ENCODE data around the gene GKN1.

DNA sequence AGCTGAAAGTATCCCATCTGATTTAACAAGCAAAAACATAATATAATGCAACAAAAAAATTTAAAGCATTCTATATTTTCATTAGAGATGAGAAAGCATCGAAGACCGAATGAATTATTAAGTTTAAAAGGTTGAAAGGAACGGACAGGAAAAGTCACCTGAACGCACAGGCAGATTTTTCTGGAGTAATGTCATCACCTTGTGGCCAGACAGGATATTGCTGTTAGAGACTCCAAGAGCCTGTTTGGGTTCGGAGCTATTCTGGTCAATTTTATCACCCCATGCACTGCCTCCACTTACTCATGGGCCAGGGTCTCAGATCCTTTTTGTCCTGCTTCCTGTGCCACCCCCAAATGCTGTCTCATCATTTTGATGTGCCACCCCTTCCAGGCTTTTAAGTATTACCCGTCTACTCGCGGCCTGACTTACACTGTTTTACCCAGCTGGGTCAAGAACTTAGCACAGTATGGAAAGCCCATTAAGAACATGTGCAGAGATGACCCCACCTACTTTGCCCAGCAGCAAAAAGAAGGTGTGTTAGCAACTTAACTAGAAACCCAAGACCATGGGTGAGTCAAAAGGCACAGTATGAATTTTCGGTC lies 49.0 kb upstream of the GKN1 start:
- TF ChIP-seq, protein P1, sequence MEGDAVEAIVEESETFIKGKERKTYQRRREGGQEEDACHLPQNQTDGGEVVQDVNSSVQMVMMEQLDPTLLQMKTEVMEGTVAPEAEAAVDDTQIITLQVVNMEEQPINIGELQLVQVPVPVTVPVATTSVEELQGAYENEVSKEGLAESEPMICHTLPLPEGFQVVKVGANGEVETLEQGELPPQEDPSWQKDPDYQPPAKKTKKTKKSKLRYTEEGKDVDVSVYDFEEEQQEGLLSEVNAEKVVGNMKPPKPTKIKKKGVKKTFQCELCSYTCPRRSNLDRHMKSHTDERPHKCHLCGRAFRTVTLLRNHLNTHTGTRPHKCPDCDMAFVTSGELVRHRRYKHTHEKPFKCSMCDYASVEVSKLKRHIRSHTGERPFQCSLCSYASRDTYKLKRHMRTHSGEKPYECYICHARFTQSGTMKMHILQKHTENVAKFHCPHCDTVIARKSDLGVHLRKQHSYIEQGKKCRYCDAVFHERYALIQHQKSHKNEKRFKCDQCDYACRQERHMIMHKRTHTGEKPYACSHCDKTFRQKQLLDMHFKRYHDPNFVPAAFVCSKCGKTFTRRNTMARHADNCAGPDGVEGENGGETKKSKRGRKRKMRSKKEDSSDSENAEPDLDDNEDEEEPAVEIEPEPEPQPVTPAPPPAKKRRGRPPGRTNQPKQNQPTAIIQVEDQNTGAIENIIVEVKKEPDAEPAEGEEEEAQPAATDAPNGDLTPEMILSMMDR (IDR thresholded peaks at IDR 0.05): peak; percentile 80 to 91
- TF ChIP-seq EP300 (IDR thresholded peaks at IDR 0.05): no peak
